Fibroblast of skin of right biceps (primary cell): ENCODE measurements around the gene PALLD.

Experiments
- DNase-seq: peaks from one replicate; pipeline ENCODE4 v3.0.0-alpha.2; 2013

PALLD gene

DNA sequence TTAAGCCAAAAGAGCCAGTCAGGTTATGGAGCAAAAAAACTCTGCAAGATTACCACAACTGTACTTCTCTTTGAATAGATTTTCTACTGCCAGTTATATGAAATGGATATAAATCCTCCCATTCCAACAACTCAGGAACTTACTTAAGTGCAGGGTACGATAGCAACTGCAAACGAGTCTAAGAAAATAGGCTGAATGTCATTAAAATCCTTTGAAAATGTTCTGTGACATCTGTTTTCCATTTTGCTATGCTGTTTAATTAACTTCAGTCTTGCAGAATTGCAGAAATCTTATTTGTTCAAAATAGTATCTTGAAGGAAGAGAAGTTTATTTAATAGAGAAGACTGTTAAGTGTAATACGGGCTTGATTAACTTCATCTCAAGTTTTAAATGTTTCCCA is 243.8 kb downstream of the PALLD start:
- no peak for DNase-seq

DNA sequence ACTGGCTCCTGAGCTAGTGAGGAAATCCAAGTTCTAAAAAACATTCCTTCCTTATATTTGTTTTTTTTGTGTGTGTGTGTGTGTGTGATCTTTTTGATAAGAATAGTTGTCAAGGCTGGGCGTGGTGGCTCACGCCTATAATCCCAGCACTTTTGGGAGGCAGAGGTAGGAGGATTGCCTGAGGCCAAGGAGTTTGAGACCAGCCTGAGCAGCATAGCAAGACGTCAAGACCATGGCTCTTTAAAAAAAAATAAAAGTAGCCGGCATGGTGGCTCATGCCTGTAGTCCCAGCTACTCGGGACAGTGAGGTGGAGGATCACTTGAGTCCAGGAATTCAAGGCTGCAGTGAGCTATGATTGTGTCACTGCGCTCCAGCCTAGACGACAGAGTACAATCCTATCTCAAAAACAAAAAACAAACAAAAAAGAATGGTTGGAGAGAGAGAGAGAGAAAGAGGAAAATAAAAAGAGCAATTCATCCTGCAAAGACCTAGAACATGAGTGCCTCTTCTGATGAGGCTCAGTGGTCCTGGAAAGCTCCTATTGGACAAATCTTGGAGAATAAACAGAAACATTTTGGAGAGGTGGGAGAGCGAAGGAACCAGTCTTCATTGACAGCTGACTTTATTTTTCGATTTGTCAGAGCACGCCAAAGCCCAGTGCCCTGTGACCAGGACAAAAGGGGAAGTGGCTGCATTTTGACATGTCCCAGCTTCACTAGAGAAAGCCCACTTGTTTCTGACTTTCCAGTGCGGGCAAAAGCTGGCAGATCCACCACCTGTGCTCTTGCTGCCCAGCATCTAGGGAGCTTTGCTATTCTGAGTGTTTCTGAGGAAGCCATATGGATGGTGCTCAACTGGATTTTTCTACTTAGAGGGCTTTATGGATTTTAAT is 244.7 kb downstream of the PALLD start:
- DNase-seq, result no peak

DNA sequence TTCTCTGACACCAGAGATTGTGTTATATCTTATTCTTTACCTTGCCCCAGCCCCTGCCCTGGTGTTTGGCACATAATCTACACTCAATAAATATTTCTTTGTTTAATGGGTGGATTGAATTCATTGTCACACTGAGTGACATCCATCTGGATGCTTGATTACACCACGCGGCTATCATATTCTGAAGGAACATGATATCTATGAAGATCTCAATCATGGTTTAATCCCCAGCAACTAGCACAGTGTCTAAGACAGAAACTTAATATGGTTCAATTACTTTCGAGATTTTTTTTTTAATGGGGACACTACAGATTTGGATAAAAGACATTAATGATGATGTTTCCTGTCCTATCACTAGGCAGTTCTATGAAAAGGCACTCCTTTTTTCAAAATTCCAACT is 246.3 kb downstream of the PALLD start:
- DNase-seq, result no peak

DNA sequence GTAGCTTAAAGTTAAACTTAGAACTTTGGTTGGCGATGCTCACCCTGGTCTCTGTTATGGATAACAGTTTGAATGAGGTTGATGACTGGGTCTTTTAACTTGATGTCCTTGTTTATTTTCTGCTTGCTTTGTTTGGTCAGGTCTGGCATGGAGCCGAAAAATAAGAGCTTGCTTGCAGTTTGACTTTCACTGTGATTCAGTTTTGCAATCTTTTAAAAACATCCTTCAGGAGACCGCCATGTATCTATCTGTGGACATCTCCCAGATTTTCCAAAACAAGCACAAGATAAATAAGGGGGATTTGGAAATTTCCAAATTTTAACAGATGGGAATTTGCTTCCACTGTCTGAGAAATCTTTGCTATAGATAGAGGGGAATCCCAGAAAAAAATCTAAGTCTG is 246.7 kb downstream of the PALLD start:
- no peak for DNase-seq

DNA sequence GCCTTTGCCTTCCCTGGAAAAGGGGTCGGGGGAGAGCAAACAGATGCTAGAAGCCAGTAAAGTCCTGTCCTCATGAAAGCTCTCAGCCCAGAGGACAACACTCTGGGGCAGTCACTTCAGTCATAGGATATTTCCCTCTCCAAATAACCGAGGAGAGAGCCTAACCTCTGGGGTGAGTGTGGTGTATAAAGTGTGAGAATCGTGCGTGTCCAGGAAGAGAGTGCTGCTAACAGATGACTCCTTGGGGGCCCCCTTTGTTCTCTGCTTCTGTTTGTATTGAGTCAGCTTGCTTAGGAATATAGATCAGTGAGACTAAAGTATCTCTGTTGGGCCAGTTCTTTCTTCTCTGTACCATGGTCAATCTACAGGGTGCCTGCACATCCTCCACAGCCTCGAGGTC is 247.2 kb downstream of the PALLD start:
- DNase-seq, result no peak

DNA sequence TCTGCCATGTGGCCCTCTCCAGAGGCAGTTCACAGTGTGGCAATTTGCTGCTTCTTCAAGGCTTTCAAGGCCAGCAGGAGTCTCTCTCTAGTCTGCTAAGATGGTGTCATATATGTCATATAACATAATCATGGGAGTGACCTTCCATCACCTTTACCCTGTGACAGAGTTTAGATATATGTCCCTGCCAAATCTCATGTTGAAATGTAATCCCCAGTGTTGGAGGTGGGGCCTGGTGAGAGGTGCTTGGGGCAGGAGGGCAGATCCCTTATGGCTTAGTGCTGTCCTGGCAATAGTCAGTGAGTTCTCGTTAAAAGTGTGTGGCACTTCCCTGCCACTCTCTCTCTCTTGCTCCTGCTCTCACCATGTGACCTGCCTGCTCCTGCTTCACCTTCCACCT is 252.0 kb downstream of the PALLD start:
- no peak for DNase-seq

DNA sequence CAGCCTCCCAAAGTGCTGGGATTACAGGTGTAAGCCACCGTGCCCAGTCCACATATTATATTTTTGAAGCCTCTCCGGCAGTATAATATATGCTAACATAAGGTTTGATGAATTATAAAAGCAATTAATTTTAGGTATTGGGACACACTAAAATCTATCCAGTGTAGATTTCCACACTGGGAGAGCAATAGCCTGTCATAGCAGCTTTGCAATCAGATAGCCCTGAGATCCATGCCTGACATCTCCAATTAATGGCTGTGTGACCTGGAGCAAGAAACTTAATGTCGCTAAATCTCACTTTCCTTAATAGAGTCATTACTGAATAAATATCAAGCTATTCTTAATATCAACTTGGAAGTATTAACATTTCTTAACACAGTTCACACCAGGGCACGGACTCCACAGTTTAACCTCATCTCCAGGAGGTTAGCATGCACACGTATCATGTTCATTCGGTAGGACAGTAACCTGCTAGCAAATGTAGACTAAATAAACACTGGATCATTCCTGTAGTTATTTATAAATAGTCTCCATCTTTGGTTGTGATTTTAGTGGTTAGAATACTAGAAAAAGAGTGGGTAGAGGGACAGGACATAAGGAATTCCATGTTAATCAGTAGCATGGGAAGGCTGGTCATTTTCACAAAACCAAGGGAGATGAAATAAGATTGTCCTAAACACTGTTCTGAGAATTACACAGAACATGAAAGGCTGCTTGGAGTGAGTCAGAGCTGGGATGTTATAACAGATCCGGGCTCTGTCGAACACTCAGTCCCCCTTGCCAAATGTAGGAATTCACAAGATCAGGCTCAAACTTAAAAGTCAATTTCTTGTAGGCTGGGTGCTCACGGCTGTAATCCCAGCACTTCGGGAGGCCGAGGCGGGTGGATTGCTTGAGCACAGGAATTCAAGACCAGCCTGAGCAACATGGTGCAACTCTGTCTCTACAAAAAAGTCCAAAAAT is 254.7 kb downstream of the PALLD start:
- DNase-seq, result peak; percentile 72

DNA sequence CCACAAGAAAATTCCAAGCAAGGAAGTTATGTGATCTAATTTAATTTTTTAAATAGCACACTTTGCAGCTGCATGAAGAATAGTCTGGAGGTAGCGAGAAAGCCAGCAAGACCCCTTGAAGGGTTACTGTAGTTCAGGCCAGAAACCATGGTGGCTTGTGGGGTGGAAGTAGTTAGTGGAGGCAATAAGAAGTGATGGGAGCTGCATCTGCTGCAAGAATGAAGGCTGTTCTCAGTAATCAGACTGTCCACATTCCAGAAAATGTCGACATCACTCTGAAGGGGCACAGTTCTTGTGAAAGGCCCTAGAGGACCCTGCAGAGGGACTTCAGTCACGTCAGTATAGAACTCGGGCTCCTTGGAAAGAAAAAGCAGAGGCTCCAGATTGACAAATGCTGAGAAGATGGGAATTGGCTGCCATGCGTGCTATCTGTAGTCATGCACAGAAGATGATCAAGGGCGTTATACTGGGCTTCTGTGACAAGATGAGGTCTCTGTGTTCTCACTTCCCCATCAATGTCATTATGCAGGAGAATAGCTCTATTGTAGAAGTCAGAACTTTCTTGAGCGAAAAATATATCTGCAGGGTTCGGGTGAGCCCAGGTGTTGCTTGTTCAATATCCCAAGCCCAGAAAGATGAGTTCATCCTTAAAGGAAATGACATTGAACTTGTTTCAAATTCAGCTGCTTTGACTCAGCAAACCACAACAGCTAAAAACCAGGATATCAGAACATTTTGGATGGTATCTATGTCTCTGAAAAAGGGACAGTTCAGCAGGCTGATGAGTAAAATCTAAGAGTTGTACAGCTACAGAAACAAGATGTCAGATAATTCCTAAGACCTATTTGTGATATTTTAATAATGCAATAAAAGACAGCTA is 259.0 kb downstream of the PALLD start:
- peak; percentile 81 for DNase-seq

DNA sequence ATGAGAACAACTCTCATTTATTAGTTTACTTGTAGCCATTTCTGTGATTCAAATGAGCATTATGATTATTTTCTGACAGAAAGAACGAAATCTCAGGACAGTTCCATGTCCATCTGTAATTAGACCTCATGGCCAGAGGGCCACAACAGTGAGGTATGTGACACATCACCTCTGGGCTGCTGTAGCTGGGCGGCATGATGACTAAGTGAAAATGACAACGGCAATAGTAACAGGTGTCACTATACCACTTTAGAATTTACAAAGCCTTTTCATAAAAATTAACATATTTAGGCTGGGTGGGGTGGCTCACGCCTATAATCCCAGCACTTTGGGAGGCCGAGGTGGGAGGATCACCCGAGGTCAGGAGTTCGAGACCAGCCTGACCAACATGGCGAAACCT is 260.6 kb downstream of the PALLD start:
- DNase-seq, result no peak

DNA sequence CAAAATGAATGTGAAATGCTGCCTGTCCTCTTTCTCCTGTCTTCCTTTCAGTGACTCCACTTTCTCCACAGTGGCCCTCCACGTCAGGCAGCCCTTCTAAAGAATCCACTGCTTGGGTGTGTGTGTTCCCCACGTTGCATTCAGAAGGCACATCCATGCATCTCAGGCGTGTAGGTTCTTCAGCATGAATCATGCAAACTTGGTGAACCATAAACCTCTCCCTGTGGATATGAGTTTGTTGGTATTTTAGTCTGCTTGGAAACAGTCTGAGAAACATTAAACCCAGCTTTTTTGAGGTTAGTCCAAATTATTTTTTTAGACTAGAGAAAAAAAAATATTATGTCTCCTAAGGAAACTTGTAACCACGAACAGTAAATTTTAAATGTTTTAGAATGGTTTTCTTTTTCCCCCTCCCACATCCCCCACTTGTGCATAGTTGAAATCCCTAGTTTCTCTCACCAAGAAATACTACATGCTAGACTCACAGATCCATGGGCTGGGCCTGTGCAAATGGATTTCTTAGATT is 261.6 kb downstream of the PALLD start:
- peak; percentile 97 for DNase-seq

DNA sequence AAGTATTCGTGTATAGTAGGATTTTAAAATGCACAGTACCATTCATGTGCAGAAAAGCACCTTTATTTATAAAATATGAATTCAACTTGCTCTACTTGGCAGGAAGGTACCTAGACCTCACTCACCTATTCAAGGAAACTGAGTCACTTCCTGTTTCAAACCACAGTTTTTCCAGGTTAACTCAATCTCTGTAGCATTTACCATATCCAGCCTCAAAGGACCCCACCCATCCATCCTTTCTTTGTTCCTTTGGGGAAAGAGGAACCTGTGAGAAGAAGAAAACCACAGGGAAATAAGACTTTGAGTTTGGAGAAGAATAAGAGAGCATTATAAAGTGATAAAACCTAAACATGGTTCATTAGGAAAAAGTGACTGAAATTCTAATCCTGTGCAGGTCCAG is 262.5 kb downstream of the PALLD start:
- no peak for DNase-seq

DNA sequence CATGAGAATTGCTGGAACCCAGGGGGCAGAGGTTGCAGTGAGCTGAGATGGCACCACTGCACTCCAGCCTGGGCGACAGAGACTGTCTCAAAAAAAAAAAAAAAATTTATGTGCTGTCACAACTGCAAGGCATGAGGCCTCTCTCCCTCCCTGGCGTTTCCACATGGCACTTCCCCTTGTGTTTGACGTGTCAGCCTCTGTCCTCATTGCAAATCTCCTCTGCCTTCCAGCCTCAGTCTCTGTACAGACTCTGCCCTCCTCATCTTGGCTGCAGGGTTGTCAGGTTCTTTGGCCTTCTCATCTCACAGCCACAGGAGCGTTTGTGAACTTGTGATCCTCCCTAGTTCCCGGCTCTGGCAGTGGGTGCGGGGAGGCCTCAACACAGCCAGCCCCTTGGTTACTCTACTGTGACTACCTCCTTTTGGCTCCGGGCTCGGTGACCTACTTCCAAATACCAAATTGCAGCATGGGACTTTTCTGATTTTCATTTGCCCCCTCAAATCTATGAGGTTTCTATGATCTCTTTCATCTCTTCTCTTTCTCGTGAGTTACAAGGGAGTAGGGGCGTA is 263.2 kb downstream of the PALLD start:
- no peak for DNase-seq

DNA sequence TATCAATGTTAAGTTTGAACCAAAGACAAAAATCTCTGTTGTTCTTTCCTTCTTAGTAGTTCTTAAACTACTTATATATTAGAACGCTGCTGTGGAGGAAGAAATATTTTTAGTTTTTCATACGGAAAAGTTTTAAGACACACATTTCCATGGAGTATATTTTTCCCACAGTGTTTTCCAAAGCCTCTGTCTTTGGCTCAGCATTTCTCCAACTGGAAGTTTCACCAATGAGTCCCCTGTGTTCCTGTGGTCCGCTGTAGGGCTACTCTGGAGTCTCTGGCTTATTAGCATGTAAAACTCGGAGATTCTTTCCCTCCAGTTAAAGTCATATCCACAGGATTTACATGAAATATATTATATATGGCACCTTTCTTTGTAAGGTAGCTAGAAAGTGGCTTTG is 264.2 kb downstream of the PALLD start:
- DNase-seq, result no peak

DNA sequence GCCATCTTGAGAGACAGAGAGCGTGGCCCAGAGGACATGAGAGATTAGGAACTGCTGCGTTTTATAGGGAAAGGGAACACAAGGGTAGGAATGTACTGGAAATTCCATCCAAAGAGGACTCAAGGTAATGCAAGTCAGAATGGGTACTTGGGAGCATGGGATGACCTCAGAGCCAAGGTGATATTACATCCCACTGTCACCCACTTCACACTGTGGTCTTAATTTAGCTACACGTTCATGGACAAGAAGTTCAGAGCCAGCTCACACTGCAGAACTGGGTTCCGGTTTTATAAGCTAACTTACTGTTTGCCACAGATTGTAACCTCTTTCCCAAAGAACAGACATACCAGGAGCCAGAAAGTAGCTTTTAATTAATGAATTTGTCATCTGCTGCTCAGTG is 268.5 kb downstream of the PALLD start:
- DNase-seq, result no peak

DNA sequence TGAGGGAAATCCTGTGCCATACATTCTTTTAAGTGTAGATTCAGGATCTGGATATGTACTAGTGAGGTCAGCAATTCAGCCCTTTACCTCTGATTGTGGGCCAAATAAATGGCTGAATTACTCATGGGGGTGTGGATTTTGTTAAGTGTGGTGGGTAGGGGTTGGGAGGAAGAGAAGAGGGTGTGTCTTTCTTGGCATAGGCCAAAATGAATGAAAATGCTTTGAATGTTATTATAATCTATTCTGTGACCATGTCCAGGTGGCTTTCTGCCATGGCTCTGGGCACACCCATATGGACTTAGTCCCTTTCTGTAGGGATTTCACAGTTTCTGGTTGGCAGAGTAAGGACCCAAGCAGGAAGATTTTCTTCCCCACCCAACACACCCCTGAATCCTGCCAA is 268.9 kb downstream of the PALLD start:
- DNase-seq, result peak; percentile 83

DNA sequence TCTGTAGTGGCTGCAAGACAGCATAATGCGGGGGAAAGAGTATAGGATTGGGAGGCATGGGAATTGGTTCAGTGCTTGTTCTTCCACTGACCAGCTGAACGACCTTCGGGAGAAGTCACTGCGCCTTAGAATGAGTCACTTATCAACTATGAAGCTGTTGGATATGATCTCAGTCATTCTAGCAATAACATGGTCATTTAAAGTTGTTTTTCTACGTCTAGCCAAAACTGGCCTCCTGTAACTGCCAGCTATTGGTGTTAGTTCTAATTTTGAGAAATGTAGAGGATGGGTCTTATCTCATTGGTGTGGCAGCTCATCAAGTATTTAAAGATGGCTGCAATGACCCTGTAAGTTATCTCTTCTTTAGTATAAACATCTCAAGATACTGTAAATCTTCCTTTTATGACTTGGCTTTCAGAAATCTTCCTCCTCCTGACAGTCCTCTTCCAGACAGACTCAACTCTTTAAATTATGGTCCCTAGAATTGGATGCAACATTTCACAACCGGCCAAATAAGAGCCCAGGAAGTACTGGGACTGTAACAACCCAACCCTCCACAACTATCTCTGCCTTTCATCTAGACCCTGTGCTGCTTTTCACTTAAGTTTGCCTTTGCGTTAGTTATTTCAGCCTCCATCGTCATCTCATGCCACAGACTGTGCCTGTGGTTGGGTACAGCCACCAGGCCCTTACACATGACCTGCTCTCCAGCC is 269.9 kb downstream of the PALLD start:
- DNase-seq, result peak; percentile 55

DNA sequence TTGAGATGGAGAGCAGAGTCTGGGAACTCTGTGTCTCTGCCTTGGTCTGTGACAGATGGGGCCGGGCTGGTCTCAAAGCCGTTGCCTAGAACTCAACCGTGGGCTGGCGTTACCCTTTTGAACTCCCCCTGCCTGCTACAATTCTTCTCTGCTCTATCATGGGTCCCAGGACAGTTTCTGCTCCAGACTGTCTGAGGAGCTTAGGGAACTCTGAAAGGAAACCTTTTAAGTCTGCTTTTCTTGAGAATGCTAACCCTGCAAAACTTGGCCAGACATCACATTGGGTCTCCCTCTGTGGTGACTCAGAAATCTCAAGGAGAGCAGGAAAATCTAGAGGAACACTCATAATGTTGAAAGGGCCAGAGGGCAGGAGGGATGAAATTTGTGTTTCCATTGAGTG is 272.6 kb downstream of the PALLD start:
- DNase-seq, result peak; percentile 74

DNA sequence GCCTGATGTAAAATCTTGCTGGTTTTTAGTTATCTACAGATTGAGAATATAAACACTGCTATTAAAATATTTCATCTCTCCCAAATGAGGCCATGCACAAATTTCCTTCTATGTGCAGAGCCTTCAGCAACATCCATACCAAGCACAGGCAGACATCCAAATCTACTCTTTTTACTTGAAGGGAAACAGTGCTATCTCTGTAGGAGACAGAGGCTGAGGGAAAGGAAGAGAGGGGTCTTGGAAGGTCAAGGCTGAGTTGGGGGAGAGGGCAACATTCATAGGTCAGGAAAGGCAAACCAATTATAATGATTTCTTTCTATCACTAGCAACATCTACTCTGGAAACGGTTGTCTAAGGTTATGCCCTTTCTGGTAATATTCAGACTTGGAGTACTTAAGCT is 273.0 kb downstream of the PALLD start:
- DNase-seq, result no peak

DNA sequence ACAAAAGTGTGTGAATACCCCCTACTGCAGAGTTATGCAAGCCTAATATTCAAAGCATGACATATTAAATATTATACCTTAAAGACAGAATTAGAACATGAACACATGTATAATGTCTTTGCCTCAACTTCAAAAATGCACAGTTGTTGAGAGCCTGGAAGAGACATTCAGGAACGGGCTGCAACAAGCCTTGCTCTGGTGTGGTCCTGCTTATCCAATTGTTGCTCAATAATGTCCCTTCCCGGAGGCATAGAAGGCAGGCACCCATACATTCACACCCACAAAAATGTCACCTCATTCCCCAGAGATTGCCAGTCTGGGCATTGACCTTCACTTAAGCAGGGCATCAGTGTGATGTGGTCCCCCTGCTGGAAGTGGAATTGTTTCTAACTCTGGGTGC is 274.4 kb downstream of the PALLD start:
- DNase-seq, result no peak

DNA sequence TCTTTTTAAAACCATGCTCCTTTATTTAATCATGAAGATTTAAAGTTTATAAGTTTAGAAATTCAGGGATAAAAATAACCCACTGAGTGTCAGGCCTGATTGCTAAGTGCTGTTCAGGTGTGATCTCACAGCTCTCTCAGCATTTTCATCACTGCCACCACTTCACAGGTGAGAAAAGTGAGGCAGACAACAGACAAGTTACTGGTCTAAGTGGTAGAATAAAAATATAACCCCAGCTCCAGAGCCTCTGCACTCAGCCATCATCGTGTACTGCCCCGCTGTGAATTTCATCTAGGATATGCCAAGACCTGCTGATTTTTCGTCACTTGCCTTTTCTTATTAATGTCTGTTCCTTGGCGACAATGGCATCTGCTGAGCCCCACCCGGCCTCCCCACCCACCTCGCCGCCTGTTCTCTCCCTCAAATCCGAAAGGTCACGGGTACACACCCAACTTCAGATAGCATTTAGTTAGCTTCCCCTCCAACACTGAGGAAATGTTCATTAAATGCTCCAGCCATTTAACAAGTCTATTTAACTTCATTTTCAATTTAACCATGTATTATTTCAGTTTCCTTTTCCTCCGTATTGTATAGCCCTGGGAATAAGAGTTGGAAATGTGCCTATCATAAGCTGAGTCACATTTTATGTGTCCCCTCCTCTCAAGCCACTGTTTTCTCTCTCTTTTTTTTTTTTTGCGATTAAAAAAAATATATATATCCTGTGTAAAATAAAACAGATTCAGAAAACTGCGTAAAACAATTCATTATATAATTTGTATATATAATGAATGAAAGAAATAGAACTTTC is 276.7 kb downstream of the PALLD start:
- no peak for DNase-seq

DNA sequence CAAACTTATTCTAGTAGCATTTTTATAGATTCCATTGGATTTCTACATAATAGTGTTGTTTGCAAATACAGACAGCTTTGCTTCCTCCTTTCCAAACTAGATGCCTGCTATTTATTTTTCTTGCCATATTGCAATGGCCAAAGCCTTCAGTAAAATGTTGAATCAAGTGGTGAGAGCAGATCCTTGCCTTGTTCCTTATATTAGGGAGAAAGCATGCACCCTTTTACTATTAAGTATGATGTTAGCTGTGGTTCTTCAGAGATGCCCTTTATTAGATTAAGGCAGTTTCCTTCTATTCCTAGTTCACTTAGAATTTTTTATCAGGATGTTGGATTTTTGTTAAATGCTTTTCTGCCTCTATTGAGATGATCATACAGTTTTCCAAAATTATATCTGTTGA is 279.5 kb downstream of the PALLD start:
- no peak for DNase-seq
